ENCODE measurements around the gene TMEM165.

The TMEM165 gene

GRCh38 chr4:55398966-55399365 lies 3.2 kb downstream of the TMEM165 start:
- in situ Hi-C loops (cut with HindIII; ENCODE audit: low sequenced_read_pairs), result loop anchor here (5.0 kb wide), 1 partner anchor 87 kb away; no protein-coding TSS in a partner anchor
- H3K4me3 ChIP-seq (ENCODE audit: low read depth, low read length), result peak overlapping the region; percentile 86
- TF ChIP-seq, protein P1, sequence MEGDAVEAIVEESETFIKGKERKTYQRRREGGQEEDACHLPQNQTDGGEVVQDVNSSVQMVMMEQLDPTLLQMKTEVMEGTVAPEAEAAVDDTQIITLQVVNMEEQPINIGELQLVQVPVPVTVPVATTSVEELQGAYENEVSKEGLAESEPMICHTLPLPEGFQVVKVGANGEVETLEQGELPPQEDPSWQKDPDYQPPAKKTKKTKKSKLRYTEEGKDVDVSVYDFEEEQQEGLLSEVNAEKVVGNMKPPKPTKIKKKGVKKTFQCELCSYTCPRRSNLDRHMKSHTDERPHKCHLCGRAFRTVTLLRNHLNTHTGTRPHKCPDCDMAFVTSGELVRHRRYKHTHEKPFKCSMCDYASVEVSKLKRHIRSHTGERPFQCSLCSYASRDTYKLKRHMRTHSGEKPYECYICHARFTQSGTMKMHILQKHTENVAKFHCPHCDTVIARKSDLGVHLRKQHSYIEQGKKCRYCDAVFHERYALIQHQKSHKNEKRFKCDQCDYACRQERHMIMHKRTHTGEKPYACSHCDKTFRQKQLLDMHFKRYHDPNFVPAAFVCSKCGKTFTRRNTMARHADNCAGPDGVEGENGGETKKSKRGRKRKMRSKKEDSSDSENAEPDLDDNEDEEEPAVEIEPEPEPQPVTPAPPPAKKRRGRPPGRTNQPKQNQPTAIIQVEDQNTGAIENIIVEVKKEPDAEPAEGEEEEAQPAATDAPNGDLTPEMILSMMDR (IDR thresholded peaks at IDR 0.05; ENCODE audit: low read depth, low read length, missing control alignments), result no peak
- DNase-seq (ENCODE audit: low read depth), result no peak

- no peak for DNase-seq (ENCODE audit: low read depth)
- in situ Hi-C loops (cut with HindIII; ENCODE audit: low sequenced_read_pairs), result loop anchor here (5.0 kb wide), 1 partner anchor 87 kb away; no protein-coding TSS in a partner anchor
- TF ChIP-seq, protein P1 (IDR thresholded peaks at IDR 0.05; ENCODE audit: low read depth, low read length, missing control alignments), result no peak
- no peak overlapping the region for H3K4me3 ChIP-seq (ENCODE audit: low read depth, low read length)
Measured at GRCh38 chr4:55399581-55399980, 3.8 kb downstream of the TMEM165 start.

GRCh38 chr4:55405073-55405472 lies 9.3 kb downstream of the TMEM165 start:
- no peak overlapping the region for H3K4me3 ChIP-seq (ENCODE audit: low read depth, low read length)
- DNase-seq (ENCODE audit: low read depth), result no peak
- in situ Hi-C loops (cut with HindIII; ENCODE audit: low sequenced_read_pairs), result no loop called here
- TF ChIP-seq, protein P1 (IDR thresholded peaks at IDR 0.05; ENCODE audit: low read depth, low read length, missing control alignments), result no peak

GRCh38 chr4:55406545-55406944 lies 10.8 kb downstream of the TMEM165 start:
- no peak overlapping the region for H3K4me3 ChIP-seq (ENCODE audit: low read depth, low read length)
- DNase-seq (ENCODE audit: low read depth), result no peak
- in situ Hi-C loops (cut with HindIII; ENCODE audit: low sequenced_read_pairs), result no loop called here
- TF ChIP-seq, protein P1 (IDR thresholded peaks at IDR 0.05; ENCODE audit: low read depth, low read length, missing control alignments), result no peak

DNA sequence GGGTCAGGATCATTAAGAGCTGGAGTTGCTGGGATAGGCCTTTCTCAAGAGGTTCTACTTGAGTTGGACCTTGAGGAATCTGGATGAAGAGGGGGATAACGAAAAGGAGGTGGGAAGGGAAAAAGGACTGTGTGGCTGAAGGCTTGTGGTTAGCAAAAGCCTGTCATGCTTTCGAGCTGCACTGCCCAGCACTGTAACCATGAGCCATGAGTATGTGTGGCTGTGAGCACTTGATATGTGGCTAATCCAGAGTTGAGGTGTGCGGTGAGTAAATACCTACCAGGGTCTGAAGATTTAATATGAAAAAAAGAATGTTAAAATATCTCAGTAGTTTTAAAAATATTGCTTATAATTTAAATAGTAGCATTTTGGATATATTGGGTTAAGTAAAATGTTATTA lies 11.4 kb downstream of the TMEM165 start:
- TF ChIP-seq, protein P1 (IDR thresholded peaks at IDR 0.05; ENCODE audit: low read depth, low read length, missing control alignments), result no peak
- no peak for DNase-seq (ENCODE audit: low read depth)
- no peak overlapping the region for H3K4me3 ChIP-seq (ENCODE audit: low read depth, low read length)
- in situ Hi-C loops (cut with HindIII; ENCODE audit: low sequenced_read_pairs), result no loop called here

GRCh38 chr4:55407764-55408163 lies 12.0 kb downstream of the TMEM165 start:
- H3K4me3 ChIP-seq (ENCODE audit: low read depth, low read length), result no peak overlapping the region
- TF ChIP-seq, protein P1 (IDR thresholded peaks at IDR 0.05; ENCODE audit: low read depth, low read length, missing control alignments), result no peak
- no peak for DNase-seq (ENCODE audit: low read depth)
- in situ Hi-C loops (cut with HindIII; ENCODE audit: low sequenced_read_pairs), result no loop called here

Data from astrocyte of the cerebellum (primary cell).